Measurements from ENCODE around the gene PI16.

GRCh38 chr6:36986704-36987047 is 32.1 kb downstream of the PI16 start:
- TF ChIP-seq EP300 (conservative IDR thresholded peaks at IDR 0.05; ENCODE audit: poor library complexity, severe bottlenecking) (no peak), CTCF (IDR thresholded peaks at IDR 0.05; ENCODE audit: poor library complexity, severe bottlenecking) (no peak), POLR2AphosphoS5 (IDR thresholded peaks at IDR 0.05) (no peak), EZH2 (IDR thresholded peaks at IDR 0.05; ENCODE audit: borderline replicate concordance, insufficient read depth, low read length, poor library complexity, severe bottlenecking) (no peak), RAD21 (conservative IDR thresholded peaks at IDR 0.05) (no peak)

Measured in neural cell (in vitro differentiated cells).